Measurements from ENCODE around the gene MMP7. TPM values are rescaled to one million over a fixed set of nuclear protein-coding genes. Genes with fewer than 3 reads are reported as not detected.
A peak's percentile ranks its signal among the peaks of the same experiment; 100 is the strongest.

The MMP7 gene
- total and polyA plus RNA-seq, 2 experiments from 2014 or later, result not detected

DNA sequence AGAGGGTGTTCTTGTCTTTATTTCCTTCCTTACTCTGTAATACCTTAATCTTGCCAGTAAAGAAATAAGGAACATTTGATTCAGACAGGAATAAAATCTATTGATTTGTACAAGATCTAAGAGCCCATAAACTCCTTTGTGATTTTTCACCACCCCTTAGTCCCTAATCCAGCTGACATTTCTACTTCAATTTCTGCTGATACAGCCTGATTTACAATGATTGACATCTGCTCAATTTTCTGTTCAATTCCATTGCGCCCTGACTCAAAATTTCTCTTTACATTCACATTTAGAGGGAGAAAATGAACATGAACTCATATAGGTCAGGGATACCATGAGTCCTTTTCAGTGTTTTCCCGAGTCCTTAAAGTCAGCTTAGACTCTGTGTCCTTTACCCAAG, 50.8 kb downstream of the MMP7 start (continued):
- TF ChIP-seq, protein P1, sequence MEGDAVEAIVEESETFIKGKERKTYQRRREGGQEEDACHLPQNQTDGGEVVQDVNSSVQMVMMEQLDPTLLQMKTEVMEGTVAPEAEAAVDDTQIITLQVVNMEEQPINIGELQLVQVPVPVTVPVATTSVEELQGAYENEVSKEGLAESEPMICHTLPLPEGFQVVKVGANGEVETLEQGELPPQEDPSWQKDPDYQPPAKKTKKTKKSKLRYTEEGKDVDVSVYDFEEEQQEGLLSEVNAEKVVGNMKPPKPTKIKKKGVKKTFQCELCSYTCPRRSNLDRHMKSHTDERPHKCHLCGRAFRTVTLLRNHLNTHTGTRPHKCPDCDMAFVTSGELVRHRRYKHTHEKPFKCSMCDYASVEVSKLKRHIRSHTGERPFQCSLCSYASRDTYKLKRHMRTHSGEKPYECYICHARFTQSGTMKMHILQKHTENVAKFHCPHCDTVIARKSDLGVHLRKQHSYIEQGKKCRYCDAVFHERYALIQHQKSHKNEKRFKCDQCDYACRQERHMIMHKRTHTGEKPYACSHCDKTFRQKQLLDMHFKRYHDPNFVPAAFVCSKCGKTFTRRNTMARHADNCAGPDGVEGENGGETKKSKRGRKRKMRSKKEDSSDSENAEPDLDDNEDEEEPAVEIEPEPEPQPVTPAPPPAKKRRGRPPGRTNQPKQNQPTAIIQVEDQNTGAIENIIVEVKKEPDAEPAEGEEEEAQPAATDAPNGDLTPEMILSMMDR (conservative IDR thresholded peaks at IDR 0.05; ENCODE audit: low read depth in 2 of 2), result no peak

DNA sequence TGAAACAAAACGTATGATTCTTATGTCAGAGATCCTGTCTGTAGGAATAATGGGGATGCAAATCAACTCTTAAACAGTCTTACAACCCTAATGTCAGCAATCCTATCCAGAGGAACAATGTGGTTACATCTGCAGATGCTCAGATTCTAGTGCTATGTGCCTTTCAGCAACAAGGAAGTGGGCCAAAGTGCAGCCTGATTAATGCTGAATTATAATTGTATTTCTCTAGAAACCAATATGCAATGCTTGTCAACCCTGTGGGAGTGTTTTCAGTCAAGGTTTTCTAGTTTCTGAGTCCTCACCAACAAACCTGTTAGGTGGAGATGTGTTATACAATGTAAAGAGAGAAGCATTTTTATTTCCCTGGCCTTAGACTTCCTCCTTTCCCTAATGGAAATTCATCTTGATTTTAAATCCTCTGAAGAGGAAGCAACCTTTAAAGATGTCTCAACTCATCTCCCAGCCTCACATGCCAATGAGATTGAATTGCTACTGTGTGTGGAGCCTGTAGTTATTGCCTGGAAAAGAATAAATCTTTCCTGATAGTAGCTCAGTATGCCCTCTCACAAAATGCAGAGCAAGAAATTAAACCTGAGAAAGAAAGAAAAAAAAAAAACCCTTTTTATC, 51.8 kb downstream of the MMP7 start:
- no peaks in the 10 kb centered on the region for H3K27me3 ChIP-seq (ENCODE audit: insufficient read depth)
- no peaks in the 10 kb centered on the region for H3K36me3 ChIP-seq (ENCODE audit: insufficient read depth)
- Mint-ChIP-seq H3K4me1 (peaks cover 19% of the 10 kb centered on the region), H3K36me3 (ENCODE audit: low read depth) (no peaks in the 10 kb centered on the region), H3K27me3 (ENCODE audit: insufficient read depth, low read depth, poor library complexity) (no peaks in the 10 kb centered on the region), H3K4me3 (no peak overlapping the region), H3K27ac (no peak overlapping the region), H3K9me3 (no peaks in the 10 kb centered on the region)
- no peaks in the 10 kb centered on the region for H3K79me2 ChIP-seq (replicated peaks; ENCODE audit: insufficient read depth)
- H3K4me2 ChIP-seq, result no peak overlapping the region
- no peak overlapping the region for H3K4me3 ChIP-seq
- H3K4me1 ChIP-seq (ENCODE audit: insufficient read depth), result peaks cover 14% of the 10 kb centered on the region; the same call in 1 of the 2 replicates
- H4K20me1 ChIP-seq (replicated peaks; ENCODE audit: insufficient read depth), result no peaks in the 10 kb centered on the region
- no peak for DNase-seq (ENCODE audit: low spot score)
- peak overlapping the region; percentile 35; the same call in 1 of the 2 replicates for H2AFZ ChIP-seq
- no peak for ATAC-seq
- H3F3A ChIP-seq (replicated peaks; ENCODE audit: low read depth), result no peaks in the 10 kb centered on the region
- no peaks in the 10 kb centered on the region for H3K9me2 ChIP-seq (ENCODE audit: insufficient read depth)
- H3K27ac ChIP-seq (ENCODE audit: low read depth), result no peak overlapping the region
- TF ChIP-seq NANOG (IDR thresholded peaks at IDR 0.05; ENCODE audit: borderline replicate concordance) (no peak), ETS1 (IDR thresholded peaks at IDR 0.05) (no peak), POLR2AphosphoS5 (IDR thresholded peaks at IDR 0.05; ENCODE audit: low read depth) (no peak), JUNB (IDR thresholded peaks at IDR 0.05; ENCODE audit: unreplicated experiment) (no peak), EZH2phosphoT487 (IDR thresholded peaks at IDR 0.05; ENCODE audit: unreplicated experiment) (no peak), REST (IDR thresholded peaks at IDR 0.05; ENCODE audit: unreplicated experiment) (no peak), EZH2 (IDR thresholded peaks at IDR 0.05; ENCODE audit: low read depth, unreplicated experiment) (no peak), CREB1 (CRISPR knock-in tag; IDR thresholded peaks at IDR 0.05; ENCODE audit: low read depth) (no peak), ZNF331 (CRISPR knock-in tag; IDR thresholded peaks at IDR 0.05; ENCODE audit: low read depth) (no peak)
- TF ChIP-seq, protein P1 (conservative IDR thresholded peaks at IDR 0.05; ENCODE audit: low read depth in 2 of 2), result no peak

All from GM23338 (cell line).